Fibroblast of peridontal ligament (primary cell): ENCODE results near the gene ERC1.
"Not testable (repeated sequence)": the region's sequence is repeated elsewhere in the genome, so short reads cannot be mapped to it uniquely, and the experiment has no call there.

ENCODE experiments used
- DNase-seq: peaks from one replicate; pipeline ENCODE4 v3.0.0-alpha.2; 2010; ENCODE audit errors: extremely low read depth

ERC1 gene

DNA sequence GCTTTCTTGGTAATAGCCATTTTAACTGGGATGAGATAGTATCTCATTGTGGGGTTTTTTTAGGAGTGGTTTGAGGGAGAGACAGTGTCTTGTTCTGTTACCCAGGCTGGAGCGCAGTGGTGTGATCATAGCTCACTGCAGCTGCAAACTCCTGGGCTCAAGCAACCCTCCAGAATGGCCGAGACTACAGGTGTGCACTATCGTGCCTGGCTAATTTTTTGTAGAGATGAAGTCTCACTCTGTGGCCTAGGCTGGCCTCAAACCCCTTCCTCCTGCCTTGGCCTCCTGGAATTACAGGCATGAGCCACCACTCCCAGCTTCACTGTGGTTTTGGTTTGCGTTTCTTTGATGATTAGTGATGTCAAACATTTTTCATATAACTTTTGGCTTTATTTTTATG, 293.6 kb downstream of the ERC1 start:
- no peak for DNase-seq

DNA sequence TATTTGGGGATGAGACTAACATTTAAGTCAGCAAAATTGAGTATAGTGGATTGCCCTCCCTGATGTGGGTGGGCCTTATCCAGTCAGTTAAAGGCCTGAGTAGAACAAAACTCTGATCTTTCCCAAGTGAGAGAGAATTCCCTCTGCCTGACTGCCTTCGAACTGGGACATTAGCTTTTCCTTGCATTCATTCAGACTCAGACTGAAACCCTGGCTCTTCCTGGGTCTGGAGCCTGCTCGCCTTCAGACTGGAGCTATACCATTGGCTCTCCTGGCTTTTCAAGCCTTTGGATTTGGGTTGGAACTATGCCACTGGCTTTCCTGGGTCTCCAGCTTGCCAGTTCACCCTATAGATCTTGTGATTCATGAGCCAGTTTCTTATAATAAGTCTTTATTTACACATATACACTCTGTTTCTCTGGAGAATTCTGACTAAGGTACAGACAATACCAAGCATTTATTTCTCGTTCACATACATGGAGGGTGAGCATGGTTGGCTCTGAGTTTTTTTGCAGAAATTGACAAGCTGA, 296.5 kb downstream of the ERC1 start:
- DNase-seq: no peak

GRCh38 chr12:1288333-1288732, 297.3 kb downstream of the ERC1 start:
- no peak for DNase-seq

DNA sequence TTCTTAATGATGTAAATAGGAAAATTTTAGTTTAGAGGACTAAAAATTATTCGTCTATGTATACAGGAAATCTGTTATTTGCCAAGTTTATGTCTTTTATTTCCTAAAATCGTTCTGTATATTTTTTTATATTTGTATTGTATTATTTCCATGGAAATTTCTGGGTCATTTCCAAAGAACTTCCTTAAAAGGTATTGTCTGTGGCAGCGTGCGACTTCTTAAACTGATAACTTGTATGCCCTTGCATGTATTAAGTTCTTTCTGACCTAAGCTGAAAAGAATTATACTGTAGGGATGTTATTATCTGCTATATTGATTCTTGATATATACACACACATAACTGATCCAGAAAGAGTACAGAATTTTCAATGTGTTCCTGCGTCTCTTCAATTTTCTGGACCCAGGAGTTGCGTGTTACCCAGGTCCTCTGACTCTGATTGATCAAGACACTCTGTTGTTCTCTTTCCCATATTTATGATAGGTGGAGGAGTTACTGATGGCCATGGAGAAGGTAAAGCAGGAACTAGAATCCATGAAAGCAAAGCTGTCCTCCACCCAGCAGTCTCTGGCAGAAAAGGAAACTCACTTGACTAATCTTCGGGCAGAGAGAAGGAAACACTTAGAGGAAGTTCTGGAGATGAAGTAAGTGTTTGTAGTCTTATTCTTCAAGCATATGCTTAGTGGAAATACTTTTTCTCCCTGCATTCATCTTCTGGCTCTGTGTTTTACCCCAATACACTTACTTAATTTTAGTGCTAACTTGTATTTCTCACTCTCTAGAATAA, 298.5 kb downstream of the ERC1 start:
- no peak for DNase-seq

DNA sequence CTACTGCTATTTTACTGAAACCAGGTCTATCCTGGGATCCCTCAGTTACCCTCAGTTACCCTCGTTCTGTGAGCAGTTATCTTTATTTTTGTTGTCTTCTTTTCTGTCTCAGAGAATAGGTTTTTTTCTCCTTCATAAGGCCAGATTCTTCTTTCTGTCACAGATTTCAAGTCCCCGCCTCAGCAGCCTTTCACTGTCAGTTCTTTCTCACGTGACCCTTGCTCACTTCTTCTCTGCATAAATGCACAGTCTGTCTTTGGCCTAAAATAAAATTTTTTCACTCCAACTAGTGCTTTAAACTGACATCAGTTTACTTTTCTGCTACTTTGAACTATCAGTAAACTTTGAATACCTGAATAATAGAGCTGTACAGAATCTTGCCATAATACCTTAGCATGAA, 299.7 kb downstream of the ERC1 start:
- no peak for DNase-seq

GRCh38 chr12:1291601-1292332, 300.7 kb downstream of the ERC1 start:
- DNase-seq: no peak

- peak; percentile 70 for DNase-seq
Measured at GRCh38 chr12:1293901-1294300, 302.9 kb downstream of the ERC1 start.

- DNase-seq: peak; percentile 74
Measured at GRCh38 chr12:1297206-1297605, 306.2 kb downstream of the ERC1 start.

GRCh38 chr12:1297639-1298175, 306.7 kb downstream of the ERC1 start:
- no peak for DNase-seq

DNA sequence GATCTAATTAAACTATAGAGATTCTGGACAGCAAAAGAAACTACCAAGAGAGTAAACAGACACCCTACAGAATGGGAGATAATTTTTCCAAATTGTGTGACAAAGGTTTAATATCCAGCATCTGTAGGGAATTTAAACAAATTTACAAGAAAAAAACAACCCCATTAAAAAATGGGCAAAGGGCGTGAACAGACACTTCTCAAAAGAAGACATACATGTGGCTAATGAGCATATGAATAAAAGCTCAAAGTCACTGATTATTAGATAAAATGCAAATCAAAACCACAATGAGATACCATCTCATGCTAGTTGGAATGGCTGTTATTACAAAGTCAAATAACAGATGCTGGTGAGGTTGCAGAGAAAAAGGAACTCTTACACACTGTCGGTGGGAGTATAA, 309.4 kb downstream of the ERC1 start:
- DNase-seq: no peak

DNA sequence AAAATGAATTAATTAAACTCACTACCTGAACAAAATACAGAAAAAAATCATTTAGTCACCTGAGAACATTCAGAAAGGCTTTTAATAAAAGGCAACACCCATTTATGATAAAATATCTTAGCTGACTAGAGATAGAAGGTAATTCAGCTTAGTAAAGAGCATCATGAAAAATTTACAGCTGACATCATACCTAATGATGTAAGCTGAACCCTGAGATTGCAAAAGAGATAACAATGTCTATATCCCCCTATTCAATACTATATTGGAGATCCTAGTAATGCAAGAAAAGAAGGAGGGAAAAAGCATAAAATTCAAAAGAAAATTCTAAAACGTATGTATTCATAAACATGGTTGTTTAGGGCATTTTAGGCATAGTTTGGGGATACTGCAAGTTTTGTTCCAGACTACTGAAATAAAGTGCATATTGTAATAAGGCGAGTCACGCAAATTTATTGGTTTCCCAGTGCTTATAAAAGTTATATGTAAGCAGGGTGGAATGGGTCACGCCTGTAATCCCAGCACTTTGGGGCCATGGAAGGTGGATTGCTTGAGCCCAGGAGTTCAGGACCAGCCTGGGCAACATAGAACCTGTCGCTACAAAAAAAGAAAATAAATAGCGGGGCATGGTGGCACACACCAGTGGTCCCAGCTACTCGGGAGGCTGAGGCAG, 311.3 kb downstream of the ERC1 start:
- no peak for DNase-seq

- peak; percentile 55 for DNase-seq
Measured at GRCh38 chr12:1305063-1305434, 314.0 kb downstream of the ERC1 start.

GRCh38 chr12:1305791-1306500, 314.9 kb downstream of the ERC1 start:
- no peak for DNase-seq

DNA sequence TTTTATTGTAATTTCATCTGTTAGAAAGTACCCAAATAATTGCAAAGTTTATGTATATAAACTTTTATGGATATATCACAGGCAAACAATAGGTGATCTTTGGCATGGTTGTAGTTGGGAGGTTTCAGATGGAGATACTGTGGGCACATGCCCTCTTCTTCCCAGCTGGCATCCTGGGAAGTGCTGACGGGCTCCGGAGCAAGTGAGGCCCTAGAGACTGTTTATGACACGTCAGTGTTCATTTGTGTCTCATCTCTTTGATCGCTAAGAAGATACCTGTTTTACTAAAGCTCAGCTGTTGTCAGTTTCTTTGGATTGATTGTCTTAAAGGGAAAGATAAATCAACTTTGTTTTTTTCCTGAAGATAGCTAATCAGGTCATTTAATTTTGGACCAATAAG, 315.8 kb downstream of the ERC1 start:
- no peak for DNase-seq

DNA sequence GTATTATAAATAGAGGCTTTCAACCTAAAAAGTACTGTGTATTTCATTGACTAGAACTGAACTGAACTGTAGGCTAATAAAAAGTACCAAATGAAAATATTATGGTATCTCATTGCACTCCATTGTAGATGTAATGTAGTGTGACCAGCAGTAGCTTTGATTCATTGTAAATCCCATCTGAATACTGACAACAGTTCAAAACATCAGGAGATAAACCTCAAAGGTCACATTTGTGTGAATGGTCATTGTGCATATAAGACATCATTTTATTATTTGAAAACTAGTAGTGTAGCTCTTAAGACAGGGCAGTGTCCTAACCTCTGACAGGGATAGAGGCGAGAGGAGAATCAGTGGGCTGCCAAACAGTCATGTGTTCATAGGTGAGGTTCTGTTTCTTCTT, 316.8 kb downstream of the ERC1 start:
- no peak for DNase-seq

DNA sequence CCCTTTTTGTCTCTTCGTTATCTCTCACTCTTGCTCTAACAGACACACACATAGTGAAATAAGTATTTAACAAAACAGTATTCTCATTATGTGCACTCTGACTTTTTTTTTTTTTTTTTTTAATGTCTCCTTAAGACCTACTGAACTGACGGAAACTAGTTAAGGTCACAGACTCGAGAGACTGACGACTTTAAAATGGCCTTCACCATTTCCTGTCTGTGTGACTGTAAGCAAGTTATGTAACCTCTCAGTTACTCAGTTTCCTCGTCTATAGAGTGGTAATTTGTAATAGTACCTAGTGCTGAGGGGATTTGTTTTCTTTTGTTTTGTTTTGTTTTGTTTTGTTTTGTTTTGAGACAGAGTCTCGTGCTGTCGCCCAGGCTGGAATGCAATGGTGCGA, 318.6 kb downstream of the ERC1 start:
- DNase-seq: no peak

DNA sequence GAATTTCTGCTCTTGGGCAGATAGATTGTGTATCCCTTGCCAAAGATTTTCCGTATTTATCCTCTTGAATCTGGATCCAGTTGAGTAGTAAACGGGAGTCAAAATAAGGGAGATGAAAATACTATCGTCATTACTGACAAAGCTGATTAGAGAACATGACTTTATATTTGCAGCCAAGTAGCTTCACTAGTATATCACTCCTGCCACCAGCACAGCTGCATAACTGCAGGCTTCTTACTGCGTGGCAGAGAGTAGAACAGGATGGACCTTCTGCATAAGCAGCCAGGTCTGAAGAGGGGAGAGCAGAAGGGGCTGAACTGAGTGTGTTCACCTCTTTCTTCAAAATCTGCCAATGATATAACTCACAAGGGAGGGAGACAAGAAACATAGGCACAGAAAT, 319.6 kb downstream of the ERC1 start:
- DNase-seq: no peak

GRCh38 chr12:1311145-1311544, 320.1 kb downstream of the ERC1 start:
- no peak for DNase-seq

DNA sequence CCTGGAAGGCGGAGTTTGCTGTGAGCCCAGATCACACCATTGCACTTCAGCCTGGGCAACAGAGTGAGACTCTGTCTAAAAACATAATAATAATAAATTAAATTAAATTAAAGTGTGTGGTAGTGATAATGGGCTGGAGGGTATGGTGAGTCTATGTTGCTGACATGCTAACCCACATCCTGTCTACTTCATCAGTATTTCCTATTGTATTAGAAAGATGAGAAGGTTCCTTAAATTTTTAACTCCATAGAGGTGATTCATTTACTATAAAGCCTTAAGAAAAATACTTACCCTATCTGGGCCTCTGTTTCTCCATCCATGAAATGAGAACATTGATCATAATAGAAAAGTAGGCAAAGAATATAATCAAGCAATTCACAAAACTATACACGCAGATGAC, 322.9 kb downstream of the ERC1 start:
- no peak for DNase-seq

GRCh38 chr12:1314523-1314922, 323.5 kb downstream of the ERC1 start:
- no peak for DNase-seq

DNA sequence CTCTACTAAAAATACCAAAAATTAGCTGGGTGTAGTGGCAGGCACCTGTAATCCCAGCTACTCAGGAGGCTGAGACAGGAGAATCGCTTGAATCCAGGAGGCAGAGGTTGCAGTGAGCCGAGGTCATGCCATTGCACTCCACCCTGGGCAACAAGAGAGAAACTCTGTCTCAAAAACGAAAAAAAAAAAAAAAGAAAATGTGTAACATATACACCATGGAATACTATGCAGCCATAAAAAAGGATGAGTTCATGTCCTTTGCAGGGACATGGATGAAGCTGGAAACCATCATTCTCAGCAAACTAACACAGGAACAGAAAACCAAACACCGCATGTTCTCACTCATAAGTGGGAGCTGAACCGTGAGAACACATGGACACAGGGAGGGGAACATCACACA, 326.0 kb downstream of the ERC1 start:
- DNase-seq: not testable (repeated sequence)
